Stimulated activated CD8-positive, alpha-beta memory T cell treated with anti-CD3 and anti-CD28 coated beads, Interleukin-15, amount 100 ng/mL, for 48 hours (primary cell): ENCODE results near the gene MTF1.
"Not testable (repeated sequence)": the region's sequence is repeated elsewhere in the genome, so short reads cannot be mapped to it uniquely, and the experiment has no call there.

ENCODE experiments used
- DNase-seq, 2 donors: peaks; one replicate each; pipeline ENCODE4 v3.0.0-alpha.2; 2020; ENCODE audit warnings: low read depth in 2 of 2

MTF1 gene

GRCh38 chr1:37793773-37794371, 65.5 kb downstream of the MTF1 start, which contains the start of gene MANEAL:
MANEAL (plus strand) TSS chr1:37793847; CDS start chr1:37794183, 336 bp downstream.
- peak; percentile 19 to 20 for DNase-seq

- no peak for DNase-seq
These were observed 66.3 kb downstream of the MTF1 start for GRCh38 chr1:37792943-37793686.

DNA sequence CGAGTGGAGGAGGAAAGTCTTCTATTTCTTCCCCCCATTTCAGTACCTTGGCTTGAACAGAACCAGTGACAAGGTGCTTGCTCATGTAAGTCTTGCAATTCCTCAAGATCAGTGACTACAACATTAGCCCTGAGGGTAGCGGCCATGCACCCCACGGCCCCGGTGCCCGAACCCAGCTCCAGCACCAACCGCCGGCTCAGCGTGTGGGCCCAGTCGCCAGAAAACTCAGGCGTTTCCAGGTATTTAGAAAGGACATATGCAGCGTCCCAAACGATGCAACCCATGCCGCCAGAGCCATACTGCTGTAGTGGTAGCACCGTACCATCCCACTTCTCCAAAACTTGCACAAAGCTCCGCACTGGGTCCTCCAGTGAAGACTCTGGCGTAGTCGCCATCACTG, 76.9 kb downstream of the MTF1 start:
- DNase-seq = no peak

DNA sequence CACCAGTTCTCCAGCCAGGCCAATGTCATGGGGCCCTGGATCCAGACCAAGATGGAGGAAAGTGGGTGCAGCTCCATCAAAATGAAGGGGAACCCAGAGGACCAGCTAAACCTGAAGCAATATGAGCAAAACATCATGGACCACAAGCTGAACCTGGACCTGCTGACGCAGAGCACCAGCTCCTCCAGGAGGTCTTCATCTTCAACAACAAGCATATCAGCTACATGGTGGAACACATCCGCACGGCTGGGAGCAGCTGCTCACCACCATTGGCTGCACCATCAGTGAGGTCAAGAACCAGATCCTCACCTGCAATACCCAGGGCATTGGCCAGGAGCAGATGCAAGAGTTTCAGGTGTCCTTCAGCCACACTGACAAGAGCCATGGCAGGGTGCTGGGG, 80.7 kb downstream of the MTF1 start:
- no peak for DNase-seq

- no peak for DNase-seq
These were observed 82.4 kb downstream of the MTF1 start for GRCh38 chr1:37776946-37777516.

GRCh38 chr1:37771440-37771839, 88.0 kb downstream of the MTF1 start:
- not testable (repeated sequence) for DNase-seq

DNA sequence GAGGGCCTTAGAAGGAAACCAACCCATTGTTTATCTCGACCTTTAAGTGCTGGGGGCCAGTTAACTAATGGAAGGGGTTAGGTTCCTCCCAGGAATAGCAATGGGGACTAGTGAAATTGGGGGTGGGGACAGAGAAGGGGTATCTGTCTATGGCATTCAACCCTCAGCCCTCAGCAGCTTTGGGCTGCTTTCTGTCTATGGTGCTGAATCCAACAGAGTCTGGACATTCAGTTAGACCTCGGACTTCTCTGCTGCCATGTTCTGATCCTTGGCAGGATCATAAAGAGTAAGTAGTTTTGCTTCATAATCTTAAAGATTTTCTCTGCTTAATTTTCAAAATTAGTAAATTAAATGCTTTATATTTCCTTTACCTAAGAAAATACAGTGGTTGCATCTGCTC, 91.9 kb downstream of the MTF1 start:
- no peak for DNase-seq

DNA sequence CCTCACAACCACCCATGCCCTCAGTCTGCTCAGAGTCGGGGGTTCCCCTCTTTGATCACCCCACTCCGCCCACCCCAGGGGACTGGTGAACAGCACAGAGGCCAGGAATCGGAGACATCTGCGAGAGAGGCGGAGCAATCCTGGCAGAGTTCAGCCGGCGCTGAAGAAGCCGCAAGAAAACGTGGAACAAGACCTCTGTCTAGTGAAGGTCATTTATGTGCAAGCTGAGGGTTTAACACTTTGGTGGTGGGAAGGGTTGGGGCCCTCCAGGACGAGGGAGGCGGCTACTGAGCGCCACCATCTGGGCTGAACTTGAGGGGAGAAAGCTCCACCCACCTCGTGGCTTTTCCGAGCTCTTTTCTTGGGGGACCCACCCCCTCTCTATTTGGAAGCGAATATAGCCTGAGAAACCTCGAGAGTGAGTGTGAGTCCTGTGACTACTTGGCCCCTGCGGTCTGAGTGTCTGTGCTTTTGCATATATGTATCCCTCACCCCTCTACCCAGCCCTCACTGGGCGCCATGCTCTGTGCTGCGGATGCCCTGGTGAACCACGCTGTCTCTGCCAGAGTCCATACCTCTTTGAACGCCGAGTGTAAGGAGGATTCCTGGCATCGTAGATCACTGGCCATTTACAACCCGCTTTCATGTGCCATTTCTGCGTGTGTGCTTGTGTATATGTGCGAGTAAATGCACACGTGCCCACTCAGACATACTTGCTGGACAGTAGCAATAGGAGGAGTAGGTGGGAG, 93.3 kb downstream of the MTF1 start:
- DNase-seq = peak in 1 of 2 donors; percentile 34

DNA sequence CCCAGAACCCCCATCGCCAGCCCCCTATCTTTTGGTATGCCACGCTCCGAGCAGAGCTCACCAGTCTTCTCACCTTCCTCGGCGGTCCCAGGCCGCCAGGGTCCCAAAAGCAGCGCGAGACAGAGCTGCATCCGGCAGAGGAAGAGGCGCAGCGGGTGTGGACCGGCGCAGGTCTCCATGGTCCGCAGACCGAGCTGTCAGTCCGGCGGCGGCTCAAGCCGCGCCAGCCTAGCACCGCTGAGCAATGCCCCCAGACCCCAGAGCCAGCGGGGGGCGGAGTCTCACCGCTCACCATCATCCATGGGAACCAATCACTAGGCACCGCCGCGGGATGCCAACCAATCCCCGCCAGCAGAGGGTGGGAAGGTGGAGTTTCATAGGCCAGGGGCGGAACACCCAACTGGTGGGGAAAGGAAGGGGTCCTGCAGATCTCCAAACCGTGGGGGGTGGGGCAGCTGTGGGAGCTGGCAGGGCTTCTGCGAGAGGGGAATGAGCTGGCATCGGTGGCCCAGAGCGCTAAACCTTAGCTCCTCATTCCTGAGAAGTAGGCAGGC, 94.4 kb downstream of the MTF1 start, which contains the start of gene EPHA10:
TSS of gene EPHA10 (minus strand) at position 233 of the 554 bp plus-strand sequence. CDS start at position 179, 54 bp downstream.
- no peak for DNase-seq

- no peak for DNase-seq
These were observed 95.0 kb downstream of the MTF1 start for GRCh38 chr1:37764414-37764825.

DNA sequence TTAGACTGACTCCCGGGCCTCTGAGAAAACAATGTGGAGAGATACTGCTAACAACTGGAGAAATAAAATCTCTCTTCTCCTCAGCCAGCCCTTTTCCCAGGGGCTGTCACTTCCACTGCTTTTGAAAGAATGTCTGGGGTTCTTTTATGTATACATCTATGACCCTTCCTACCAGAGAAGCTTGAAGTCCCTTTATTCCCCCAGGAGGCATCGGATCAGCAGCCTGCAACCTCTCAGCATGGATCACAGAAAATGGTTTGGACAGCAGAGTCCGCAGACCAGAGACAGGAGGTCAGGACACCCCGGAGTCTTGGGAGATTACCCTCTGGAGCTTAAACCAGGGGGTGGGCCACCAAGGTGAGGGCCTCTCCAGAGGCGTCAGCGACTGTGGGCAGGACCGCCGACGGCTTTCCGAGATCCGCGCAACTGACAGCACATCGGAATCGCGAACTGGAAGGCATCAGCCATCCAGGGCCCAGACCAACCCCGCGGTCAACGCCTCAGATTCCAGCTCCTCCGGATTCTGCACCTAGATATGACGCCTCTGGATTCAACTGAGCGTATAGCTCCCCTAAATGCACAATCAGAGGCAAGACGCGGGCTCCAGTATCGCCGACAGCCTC, 95.5 kb downstream of the MTF1 start:
- no peak for DNase-seq

DNA sequence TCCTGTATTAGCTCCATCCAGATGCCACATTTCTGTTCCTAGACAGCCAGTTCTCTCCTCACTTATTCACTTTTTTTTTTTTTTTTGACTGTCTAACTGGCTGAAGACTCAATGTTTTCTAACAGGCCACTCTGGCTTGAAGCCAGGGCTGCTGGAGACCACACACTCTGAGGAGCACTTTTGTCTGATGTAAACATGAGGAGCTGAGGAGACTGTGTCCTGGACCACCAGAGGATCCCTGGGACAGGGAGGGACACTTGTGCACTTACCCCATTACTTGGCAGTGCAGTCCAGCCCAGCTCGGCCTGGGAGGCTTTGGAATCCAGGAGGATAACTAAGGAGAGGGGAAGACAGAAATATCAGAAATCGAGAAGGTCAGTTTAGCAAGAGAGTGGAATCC, 96.9 kb downstream of the MTF1 start:
- DNase-seq = no peak

GRCh38 chr1:37761416-37762095, 97.8 kb downstream of the MTF1 start:
- no peak for DNase-seq
